A549 (cell line): ENCODE data around the gene KRT40. TPM values are rescaled to one million over a fixed set of nuclear protein-coding genes. Genes with fewer than 3 reads are reported as not detected.
A peak's percentile ranks its signal among the peaks of the same experiment; 100 is the strongest.

Experiments used
- ATAC-seq, 2 experiments: fragments of 200-7000 bp in 1 of 2; fragments of >200 bp in 1 of 2; cut with Nextera tagmentation in 1 of 2; cut with Tn5 transposase in 1 of 2; 3 replicates each; pipeline versions ENCODE4 v1.8.0 to v1.9.1; 2018 to 2020; ENCODE audit warnings: mild to moderate bottlenecking in 1 of 2, moderate library complexity in 1 of 2
- CTCF ChIA-PET: fragments of 300-600 bp; sonication (Branson Sonifier 250); formaldehyde crosslinking; extraction: SDS; loops from one replicate; lab custom pipeline; 2021; ENCODE audit warnings: antibody characterized with exemption, inconsistent platforms; lab: Yijun Ruan, JAX
- POLR2A ChIA-PET: fragments of 350-600 bp; formaldehyde crosslinking; extraction: SDS; loops from one replicate; lab custom pipeline; 2021; ENCODE audit warnings: antibody characterized with exemption, inconsistent platforms; lab: Yijun Ruan, JAX
- DNase-seq, 2 experiments: peaks; one replicate each; pipeline versions ENCODE4 v3.0.0 to v3.0.0-alpha.2; 2011 to 2016; ENCODE audit warnings: low read depth in 1 of 2, low spot score in 1 of 2
- FAIRE-seq: peaks from 2 replicates; lab custom pipeline; 2011; peaks lifted over from hg19 to GRCh38; lab: Jason Lieb, UNC
- H3K27ac ChIP-seq, 2 experiments: fragments of >200 bp; sonication (Bioruptor Twin); formaldehyde crosslinking; 3 replicates each; pipeline ENCODE4 v1.5.1; 2016 to 2017
- H3K4me1 ChIP-seq: fragments of >200 bp; sonication (Bioruptor Twin); formaldehyde crosslinking; 3 replicates; pipeline ENCODE4 v1.6.1; 2016
- H3K4me2 ChIP-seq: fragments of >200 bp; sonication (Bioruptor Twin); formaldehyde crosslinking; 3 replicates; pipeline ENCODE4 v1.6.1; 2016
- H3K4me3 ChIP-seq: fragments of >200 bp; sonication (Bioruptor Twin); formaldehyde crosslinking; 3 replicates; pipeline ENCODE4 v1.5.1; 2016
- H3K9me3 ChIP-seq: fragments of >200 bp; sonication (Bioruptor Twin); formaldehyde crosslinking; 3 replicates; pipeline ENCODE4 v1.6.1; 2016
- CBX2 ChIP-seq: fragments of 200-600 bp; sonication (generic); IDR thresholded peaks from 2 replicates; pipeline ENCODE4 v1.6.1; 2016; ENCODE audit warnings: low read depth, mild to moderate bottlenecking, borderline replicate concordance
- EHMT2 ChIP-seq: fragments of 200-600 bp; sonication (generic); IDR thresholded peaks from 2 replicates; pipeline ENCODE4 v1.6.1; 2016; ENCODE audit warnings: antibody characterized with exemption, low read depth, mild to moderate bottlenecking, moderate library complexity
- ELK1 ChIP-seq: fragments of 150-350 bp; IDR thresholded peaks from 2 replicates; pipeline ENCODE4 v1.6.1; 2014; ENCODE audit warnings: low read depth, mild to moderate bottlenecking, low read length
- ESRRA ChIP-seq: fragments of 150-350 bp; IDR thresholded peaks from 2 replicates; pipeline ENCODE4 v1.6.1; 2014; ENCODE audit warnings: mild to moderate bottlenecking, low read length, borderline replicate concordance
- FOSB ChIP-seq: fragments of 250-450 bp; sonication (Bioruptor Pico); IDR thresholded peaks from 2 replicates; pipeline ENCODE4 v1.5.0; 2020; ENCODE audit warnings: mild to moderate bottlenecking, moderate library complexity
- GATA3 ChIP-seq: IDR thresholded peaks from 2 replicates; pipeline ENCODE4 v1.6.1; 2012; ENCODE audit warnings: borderline replicate concordance
- HES2 ChIP-seq: fragments of >200 bp; sonication (Bioruptor Twin); formaldehyde crosslinking; IDR thresholded peaks from 2 replicates; pipeline ENCODE4 v1.6.1; 2016
- HOXA7 ChIP-seq: fragments of 250-450 bp; sonication (Bioruptor Pico); IDR thresholded peaks from 2 replicates; pipeline ENCODE4 v1.5.0; 2020; ENCODE audit warnings: mild to moderate bottlenecking, moderate library complexity
- HOXB13 ChIP-seq: fragments of 250-450 bp; sonication (Bioruptor Pico); IDR thresholded peaks from 2 replicates; pipeline ENCODE4 v1.5.0; 2020; ENCODE audit warnings: low read depth, mild to moderate bottlenecking, moderate library complexity
- HOXB5 ChIP-seq: fragments of 250-450 bp; sonication (Bioruptor Pico); IDR thresholded peaks from 2 replicates; pipeline ENCODE4 v1.5.0; 2020; ENCODE audit warnings: mild to moderate bottlenecking, moderate library complexity
- JUN ChIP-seq, 2 experiments: fragments of >200 bp; sonication (Bioruptor Twin); formaldehyde crosslinking; IDR thresholded peaks; 2 replicates in 1 of 2; 3 replicates in 1 of 2; pipeline ENCODE4 v1.6.1; 2016 to 2017
- KDM5A ChIP-seq: fragments of 200-600 bp; sonication (generic); IDR thresholded peaks from 2 replicates; pipeline ENCODE4 v1.6.1; 2016; ENCODE audit warnings: antibody characterized with exemption, mild to moderate bottlenecking
- NFE2L2 ChIP-seq: fragments of 150-350 bp; conservative IDR thresholded peaks from 2 replicates; pipeline ENCODE4 v1.6.1; 2014; ENCODE audit warnings: low read length
- PBX3 ChIP-seq: IDR thresholded peaks from 2 replicates; pipeline ENCODE4 v1.6.1; 2012
- POLR2AphosphoS2 ChIP-seq: conservative IDR thresholded peaks from 2 replicates; pipeline ENCODE4 v1.6.1; 2012; ENCODE audit warnings: low read length, improper control_type of control experiment, inconsistent platforms
- RAD21 ChIP-seq, 2 experiments: fragments of >200 bp in 1 of 2; sonication (Bioruptor Twin) in 1 of 2; formaldehyde crosslinking in 1 of 2; IDR thresholded peaks in 1 of 2; conservative IDR thresholded peaks in 1 of 2; 2 replicates in 1 of 2; 3 replicates in 1 of 2; pipeline ENCODE4 v1.6.1; 2012 to 2018; ENCODE audit warnings: inconsistent platforms in 1 of 2
- REST ChIP-seq: fragments of 200-600 bp; sonication (generic); IDR thresholded peaks from 2 replicates; pipeline ENCODE4 v1.6.1; 2016; ENCODE audit warnings: antibody characterized with exemption, mild to moderate bottlenecking, moderate library complexity
- SREBF2 ChIP-seq: fragments of 450-650 bp; IDR thresholded peaks from 2 replicates; pipeline ENCODE4 v1.6.1; 2014; ENCODE audit warnings: mild to moderate bottlenecking, moderate library complexity
- ZFP36 ChIP-seq: fragments of 450-650 bp; IDR thresholded peaks from 2 replicates; pipeline ENCODE4 v1.6.1; 2014; ENCODE audit warnings: borderline replicate concordance; ENCODE audit not compliant: partially characterized antibody
- ZNF302 ChIP-seq: fragments of 250-450 bp; sonication (Bioruptor Pico); IDR thresholded peaks from 2 replicates; pipeline ENCODE4 v1.9.0; 2021; ENCODE audit warnings: inconsistent platforms, mild to moderate bottlenecking, moderate library complexity
- ZSCAN20 ChIP-seq: fragments of 250-450 bp; sonication (Bioruptor Pico); IDR thresholded peaks from 2 replicates; pipeline ENCODE4 v1.8.0; 2022; ENCODE audit warnings: mild to moderate bottlenecking, moderate library complexity
- WGBS: methylation state at CpG from one replicate; pipeline ENCODE4 v1.1.6; 2017; ENCODE audit errors: missing lambda C conversion rate; 5-methylcytosine and 5-hydroxymethylcytosine counted together
- polyA plus RNA-seq, 4 experiments: library from polyadenylated mRNA; depleted of rRNA in 3 of 4; stranded (reverse); fragments of >200 nt; fragmentation: RNase III in 1 of 4; extraction: RNeasy Plus Mini Kit Qiagen cat#74134 plus additional on column Dnase treatment in 1 of 4; gene quantifications; 2 replicates in 3 of 4; 3 replicates in 1 of 4; pipeline ENCODE4 v1.2.3, GENCODE V29; 2011 to 2017
- TF ChIP-seq, protein P1 (sequence below): IDR thresholded peaks from 2 replicates; pipeline ENCODE4 v1.6.1; 2012; ENCODE audit warnings: low read depth, borderline replicate concordance

The KRT40 gene
- polyA plus RNA-seq, 2 of the 4 experiments (the other 2 are of a cell fraction), result not detected

- Histone ChIP-seq H3K4me3 (no peak overlapping the region), H3K27ac (no peak overlapping the region), H3K9me3 (no peaks in the 10 kb centered on the region), H3K4me2 (peak overlapping the region; percentile 8; the same call in 2 of the 3 replicates), H3K4me1 (peaks cover 18% of the 10 kb centered on the region; the same call in 2 of the 3 replicates)
- WGBS, result 16% methylated on average over 4 of the region's 4 CpGs
- ATAC-seq (no peak), DNase-seq (no peak), FAIRE-seq (peak; percentile 54)
- TF ChIP-seq GATA3 (peak; percentile 54), PBX3 (no peak), HOXB5 (CRISPR knock-in tag) (no peak)
- ChIA-PET CTCF (interaction anchor here (0.9 to 1.0 kb wide), 2 partner anchors 8 to 539 kb away, joined by 3 read pairs; no protein-coding TSS in a partner anchor), POLR2A (no interaction called here)
These were observed 25.2 kb upstream of the KRT40 start for GRCh38 chr17:41009301-41009760.

GRCh38 chr17:41008811-41009210 lies 24.7 kb upstream of the KRT40 start, which contains the start of gene KRTAP3-1:
Gene KRTAP3-1 (minus strand): TSS chr17:41009128. CDS start chr17:41009074, 54 bp downstream.
- ChIA-PET CTCF (interaction anchor here (1.0 kb wide), 1 partner anchor 540 kb away, joined by 3 read pairs; no protein-coding TSS in a partner anchor), POLR2A (no interaction called here)
- ATAC-seq (no peak), FAIRE-seq (no peak), DNase-seq (no peak)
- Histone ChIP-seq H3K4me1 (peaks cover 18% of the 10 kb centered on the region; the same call in 2 of the 3 replicates), H3K4me3 (no peak within 1 kb of the TSS), H3K9me3 (no peaks in the 10 kb centered on the region), H3K4me2 (peak within 1 kb of the TSS; percentile 8; the same call in 2 of the 3 replicates), H3K27ac (no peak within 1 kb of the TSS)
- TF ChIP-seq CBX2 (no peak), ESRRA (no peak), RAD21 (conservative IDR thresholded peaks at IDR 0.05 in 1 of 2, IDR thresholded peaks at IDR 0.05 in 1 of 2) (no peak), KDM5A (no peak), REST (no peak), HOXA7 (no peak)
- 84% methylated on average over 8 of the region's 8 CpGs for WGBS

- no peak overlapping the region for H3K27ac ChIP-seq
- DNase-seq (no peak), FAIRE-seq (no peak), ATAC-seq (no peak)
- ChIA-PET POLR2A (no interaction called here), CTCF (no interaction called here)
- no peak overlapping the region for H3K4me3 ChIP-seq
- H3K9me3 ChIP-seq, result no peaks in the 10 kb centered on the region
- WGBS, result 83% methylated on average over 3 of the region's 3 CpGs
- H3K4me2 ChIP-seq, result no peak overlapping the region
- peaks cover 18% of the 10 kb centered on the region for H3K4me1 ChIP-seq
- no peak for TF ChIP-seq JUN (IDR thresholded peaks at IDR 0.05)
- no peak for TF ChIP-seq HOXB13 (CRISPR knock-in tag)
- no peak for TF ChIP-seq SREBF2
- TF ChIP-seq POLR2AphosphoS2, result no peak
- TF ChIP-seq NFE2L2, result no peak
- TF ChIP-seq KDM5A, result no peak
- TF ChIP-seq EHMT2, result no peak
- TF ChIP-seq ZFP36, result no peak
- TF ChIP-seq ZSCAN20 (CRISPR knock-in tag), result no peak
- no peak for TF ChIP-seq HES2
- no peak for TF ChIP-seq ESRRA
- no peak for TF ChIP-seq ZNF302 (CRISPR knock-in tag)
- no peak for TF ChIP-seq REST
- no peak for TF ChIP-seq FOSB (CRISPR knock-in tag)
- no peak for TF ChIP-seq CBX2
- TF ChIP-seq ELK1, result no peak
- TF ChIP-seq, protein P1, sequence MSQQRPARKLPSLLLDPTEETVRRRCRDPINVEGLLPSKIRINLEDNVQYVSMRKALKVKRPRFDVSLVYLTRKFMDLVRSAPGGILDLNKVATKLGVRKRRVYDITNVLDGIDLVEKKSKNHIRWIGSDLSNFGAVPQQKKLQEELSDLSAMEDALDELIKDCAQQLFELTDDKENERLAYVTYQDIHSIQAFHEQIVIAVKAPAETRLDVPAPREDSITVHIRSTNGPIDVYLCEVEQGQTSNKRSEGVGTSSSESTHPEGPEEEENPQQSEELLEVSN, result no peak
These were observed 20.3 kb upstream of the KRT40 start for GRCh38 chr17:41004397-41004796.
